Measurements from ENCODE around the gene RAP2B. TPM values are rescaled to one million over a fixed set of nuclear protein-coding genes. Genes with fewer than 3 reads are reported as not detected.
"Not testable (repeated sequence)": the region's sequence is repeated elsewhere in the genome, so short reads cannot be mapped to it uniquely, and the experiment has no call there.

Gene RAP2B
- 10 to 100 TPM; 12.7 to 13.0 TPM for total RNA-seq

GRCh38 chr3:153161714-153162512 is at the start of gene RAP2B:
Gene RAP2B, plus strand, starts transcription at chr3:153162226. Its CDS starts 468 bp downstream, at chr3:153162694.
- POLR2A ChIA-PET, result interaction anchor here (0.6 to 2.7 kb wide), 10 partner anchors 11 to 462 kb away, joined by 3 to 16 read pairs (median 8); no protein-coding TSS in a partner anchor
- peak within 1 kb of the TSS; percentile 98 for H3K27ac Mint-ChIP-seq
- peak within 1 kb of the TSS; percentile 93 for H3K4me3 Mint-ChIP-seq
- CTCF ChIA-PET, result interaction anchor here (1.0 to 2.5 kb wide), 3 partner anchors 119 to 462 kb away, joined by 3 to 17 read pairs (median 6); no protein-coding TSS in a partner anchor
- H3K9me3 Mint-ChIP-seq, result no peaks in the 10 kb centered on the region
- H3K36me3 Mint-ChIP-seq, result peaks cover 26% of the 10 kb centered on the region
- no peaks in the 10 kb centered on the region for H3K27me3 Mint-ChIP-seq
- intact Hi-C loops (cut with micrococcal nuclease), result loop anchor here (1.0 to 10.0 kb wide), 12 partner anchors 24 to 1960 kb away; partner anchors contain the start of genes DHX36, GPR171 and MBNL1
- peak; percentile 98 for DNase-seq
- peaks cover 33% of the 10 kb centered on the region for H3K4me1 Mint-ChIP-seq (ENCODE audit: low read depth)

GRCh38 chr3:153113541-153113940 is 48.5 kb upstream of the RAP2B start:
- ChIA-PET CTCF (no interaction called here), POLR2A (no interaction called here)
- H3K27me3 Mint-ChIP-seq, result no peaks in the 10 kb centered on the region
- no peaks in the 10 kb centered on the region for H3K4me1 Mint-ChIP-seq (ENCODE audit: low read depth)
- no peak overlapping the region for H3K27ac Mint-ChIP-seq
- no peaks in the 10 kb centered on the region for H3K9me3 Mint-ChIP-seq
- no peak overlapping the region for H3K4me3 Mint-ChIP-seq
- no peaks in the 10 kb centered on the region for H3K36me3 Mint-ChIP-seq
- DNase-seq, result no peak
- intact Hi-C loops (cut with micrococcal nuclease), result no loop called here

GRCh38 chr3:153114270-153114669 is 47.8 kb upstream of the RAP2B start:
- H3K27me3 Mint-ChIP-seq; H3K36me3 Mint-ChIP-seq; H3K4me1 Mint-ChIP-seq (ENCODE audit: low read depth); H3K9me3 Mint-ChIP-seq; H3K4me3 Mint-ChIP-seq; H3K27ac Mint-ChIP-seq; CTCF ChIA-PET; DNase-seq; POLR2A ChIA-PET; intact Hi-C loops (cut with micrococcal nuclease): not testable (repeated sequence)

- intact Hi-C loops (cut with micrococcal nuclease), result no loop called here
- no peak overlapping the region for H3K4me3 Mint-ChIP-seq
- H3K27ac Mint-ChIP-seq, result no peak overlapping the region
- ChIA-PET POLR2A (no interaction called here), CTCF (no interaction called here)
- no peaks in the 10 kb centered on the region for H3K9me3 Mint-ChIP-seq
- no peaks in the 10 kb centered on the region for H3K4me1 Mint-ChIP-seq (ENCODE audit: low read depth)
- H3K27me3 Mint-ChIP-seq, result no peaks in the 10 kb centered on the region
- DNase-seq, result no peak
- H3K36me3 Mint-ChIP-seq, result no peaks in the 10 kb centered on the region
These were observed 46.7 kb upstream of the RAP2B start for GRCh38 chr3:153115326-153115725.

- DNase-seq, result no peak
- no peak overlapping the region for H3K27ac Mint-ChIP-seq
- intact Hi-C loops (cut with micrococcal nuclease), result no loop called here
- POLR2A ChIA-PET, result no interaction called here
- H3K27me3 Mint-ChIP-seq, result peaks cover 5% of the 10 kb centered on the region
- no peaks in the 10 kb centered on the region for H3K36me3 Mint-ChIP-seq
- peaks cover 6% of the 10 kb centered on the region for H3K4me1 Mint-ChIP-seq (ENCODE audit: low read depth)
- H3K9me3 Mint-ChIP-seq, result peaks cover 4% of the 10 kb centered on the region
- H3K4me3 Mint-ChIP-seq, result no peak overlapping the region
- CTCF ChIA-PET, result no interaction called here
These were observed 34.2 kb upstream of the RAP2B start for GRCh38 chr3:153127788-153128187.

GRCh38 chr3:153129426-153129825 is 32.6 kb upstream of the RAP2B start:
- CTCF ChIA-PET, result interaction anchor here (0.8 to 1.1 kb wide), 2 partner anchors 35 to 86 kb away, joined by 3 read pairs; no protein-coding TSS in a partner anchor
- H3K4me3 Mint-ChIP-seq, result no peak overlapping the region

GRCh38 chr3:153129866-153130265 is 32.2 kb upstream of the RAP2B start:
- H3K27me3 Mint-ChIP-seq, result peaks cover 5% of the 10 kb centered on the region
- H3K9me3 Mint-ChIP-seq, result no peaks in the 10 kb centered on the region
- peaks cover 6% of the 10 kb centered on the region for H3K4me1 Mint-ChIP-seq (ENCODE audit: low read depth)
- H3K27ac Mint-ChIP-seq, result no peak overlapping the region
- no peaks in the 10 kb centered on the region for H3K36me3 Mint-ChIP-seq
- no peak for DNase-seq
- intact Hi-C loops (cut with micrococcal nuclease), result loop anchor here (1.0 to 10.0 kb wide), 3 partner anchors 8 to 1005 kb away; no protein-coding TSS in a partner anchor
- ChIA-PET CTCF (interaction anchor here (0.8 to 1.1 kb wide), 3 partner anchors 35 to 87 kb away, joined by 3 read pairs; no protein-coding TSS in a partner anchor), POLR2A (no interaction called here)
- no peak overlapping the region for H3K4me3 Mint-ChIP-seq

More at GRCh38 chr3:153129426-153129825, 32.6 kb upstream of the RAP2B start:
- Mint-ChIP-seq H3K27ac (no peak overlapping the region), H3K4me1 (ENCODE audit: low read depth) (peaks cover 6% of the 10 kb centered on the region), H3K36me3 (no peaks in the 10 kb centered on the region), H3K9me3 (peaks cover 1% of the 10 kb centered on the region), H3K27me3 (peaks cover 5% of the 10 kb centered on the region)
- POLR2A ChIA-PET, result no interaction called here
- no peak for DNase-seq
- intact Hi-C loops (cut with micrococcal nuclease), result no loop called here

GRCh38 chr3:153130312-153130977 is 31.6 kb upstream of the RAP2B start:
- Mint-ChIP-seq H3K4me1 (ENCODE audit: low read depth) (peaks cover 6% of the 10 kb centered on the region), H3K9me3 (no peaks in the 10 kb centered on the region), H3K4me3 (no peak overlapping the region), H3K27me3 (peaks cover 5% of the 10 kb centered on the region), H3K27ac (no peak overlapping the region), H3K36me3 (no peaks in the 10 kb centered on the region)
- intact Hi-C loops (cut with micrococcal nuclease), result loop anchor here (1.0 to 10.0 kb wide), 3 partner anchors 8 to 1006 kb away; no protein-coding TSS in a partner anchor
- CTCF ChIA-PET, result interaction anchor here (0.8 to 1.1 kb wide), 3 partner anchors 34 to 87 kb away, joined by 3 read pairs; no protein-coding TSS in a partner anchor
- POLR2A ChIA-PET, result interaction anchor here (0.6 kb wide), 1 partner anchor 31 kb away, joined by 3 read pairs; no protein-coding TSS in a partner anchor
- DNase-seq, result no peak

GRCh38 chr3:153137626-153138025 is 24.4 kb upstream of the RAP2B start:
- no peaks in the 10 kb centered on the region for H3K36me3 Mint-ChIP-seq
- no peak overlapping the region for H3K4me3 Mint-ChIP-seq
- H3K4me1 Mint-ChIP-seq (ENCODE audit: low read depth), result peaks cover 35% of the 10 kb centered on the region
- intact Hi-C loops (cut with micrococcal nuclease), result loop anchor here (1.0 to 10.0 kb wide), 9 partner anchors 7 to 1099 kb away; no protein-coding TSS in a partner anchor
- no peaks in the 10 kb centered on the region for H3K9me3 Mint-ChIP-seq
- ChIA-PET POLR2A (interaction anchor here (1.9 kb wide), 1 partner anchor 23 kb away, joined by 9 read pairs; no protein-coding TSS in a partner anchor), CTCF (no interaction called here)
- no peak for DNase-seq
- no peak overlapping the region for H3K27ac Mint-ChIP-seq
- peaks cover 5% of the 10 kb centered on the region for H3K27me3 Mint-ChIP-seq

GRCh38 chr3:153138276-153139210 is 23.5 kb upstream of the RAP2B start:
- ChIA-PET CTCF (no interaction called here), POLR2A (interaction anchor here (0.7 to 1.9 kb wide), 2 partner anchors 22 to 83 kb away, joined by 3 to 9 read pairs; no protein-coding TSS in a partner anchor)
- H3K27me3 Mint-ChIP-seq, result peaks cover 5% of the 10 kb centered on the region
- no peak overlapping the region for H3K4me3 Mint-ChIP-seq
- peak overlapping the region; percentile 73 for H3K27ac Mint-ChIP-seq
- peak; percentile 91 for DNase-seq
- no peaks in the 10 kb centered on the region for H3K36me3 Mint-ChIP-seq
- intact Hi-C loops (cut with micrococcal nuclease), result loop anchor here (1.0 to 10.0 kb wide), 9 partner anchors 8 to 1098 kb away; no protein-coding TSS in a partner anchor
- peaks cover 35% of the 10 kb centered on the region for H3K4me1 Mint-ChIP-seq (ENCODE audit: low read depth)
- no peaks in the 10 kb centered on the region for H3K9me3 Mint-ChIP-seq

GRCh38 chr3:153142961-153143360 is 19.1 kb upstream of the RAP2B start:
- no peak for DNase-seq
- Mint-ChIP-seq H3K4me1 (ENCODE audit: low read depth) (peaks cover 41% of the 10 kb centered on the region), H3K9me3 (no peaks in the 10 kb centered on the region), H3K4me3 (no peak overlapping the region), H3K27ac (no peak overlapping the region), H3K36me3 (no peaks in the 10 kb centered on the region), H3K27me3 (peaks cover 1% of the 10 kb centered on the region)
- ChIA-PET CTCF (no interaction called here), POLR2A (no interaction called here)
- intact Hi-C loops (cut with micrococcal nuclease), result no loop called here

All from activated CD4-positive, alpha-beta memory T cell treated with anti-CD3 and anti-CD28 coated beads for 36 hours (primary cell).